Esophagus squamous epithelium (tissue), 5 donors: ENCODE data around the gene RGCC. TPM values are rescaled to one million over a fixed set of nuclear protein-coding genes. Genes with fewer than 3 reads are reported as not detected.

Experiments used
- DNase-seq: peaks from one replicate; lab custom pipeline; 2025; lab: John Stamatoyannopoulos, UW
- H3K27ac ChIP-seq, 4 donors: fragments of 200-600 bp; sonication (generic); one replicate each; pipeline ENCODE4 v1.5.1; 2016 to 2019; ENCODE audit warnings: mild to moderate bottlenecking in 1 of 4
- H3K27me3 ChIP-seq, 4 donors: fragments of 200-600 bp; sonication (generic); 1 replicate in 3 of 4; 2 replicates in 1 of 4; pipeline versions ENCODE4 v1.5.1 to v1.6.0; 2017 to 2021; ENCODE audit warnings: antibody characterized with exemption in 1 of 4
- H3K36me3 ChIP-seq, 3 donors: fragments of 200-600 bp; sonication (generic); one replicate each; pipeline ENCODE4 v1.5.1; 2016 to 2019
- H3K4me1 ChIP-seq, 3 donors: fragments of 200-600 bp; sonication (generic); one replicate each; pipeline ENCODE4 v1.5.1; 2017 to 2019
- H3K4me3 ChIP-seq, 4 donors: fragments of 200-600 bp; sonication (generic); 1 replicate in 3 of 4; 2 replicates in 1 of 4; pipeline ENCODE4 v1.5.1; 2016 to 2019; ENCODE audit warnings: mild to moderate bottlenecking in 2 of 4, moderate library complexity in 1 of 4
- H3K9me3 ChIP-seq, 3 donors: fragments of 200-600 bp; sonication (generic); one replicate each; pipeline ENCODE4 v1.5.1; 2016 to 2019
- POLR2A ChIP-seq, 4 donors: fragments of 450-650 bp; IDR thresholded peaks; one replicate each; pipeline ENCODE4 v1.6.1; 2017; ENCODE audit warnings: antibody characterized with exemption in 4 of 4, mild to moderate bottlenecking in 4 of 4, moderate library complexity in 3 of 4
- WGBS, 2 donors: methylation state at CpG; one replicate each; pipeline ENCODE4 v1.1.5; 2018; 5-methylcytosine and 5-hydroxymethylcytosine counted together
- intact Hi-C: fragments of 100-400 bp; cut with DNase I; formaldehyde crosslinking; loops from one replicate; pipeline ENCODE4 v1.15.0; 2022
- total RNA-seq, 4 donors: library from RNA; depleted of rRNA; stranded (reverse); fragments of >200 nt; gene quantifications; one replicate each; pipeline ENCODE4 v1.1.0, GENCODE V29; 2016
- TF ChIP-seq, protein P1 (sequence below), 6 experiments: fragments of 450-650 bp in 4 of 6; fragments of 200-600 bp in 2 of 6; sonication (generic) in 2 of 6; IDR thresholded peaks; one replicate each; pipeline ENCODE4 v1.5.1; 2016 to 2019; ENCODE audit warnings: antibody characterized with exemption in 6 of 6, mild to moderate bottlenecking in 4 of 6, moderate library complexity in 4 of 6
- donor health status: DM: yes; HTN: yes; CAD: no.

RGCC gene
- total RNA-seq, 4 donors from 2014 or later, result 8.5 to 39.7 (median 16.7) TPM

- WGBS, 2 donors, result 71 to 87% methylated on average over 3 of the region's 3 CpGs
- intact Hi-C loops, result loop anchor here (10.0 kb wide), 1 partner anchor 202 kb away; no protein-coding TSS in a partner anchor
- no peaks in the 10 kb centered on the region for H3K9me3 ChIP-seq
- H3K36me3 ChIP-seq, result no peaks in the 10 kb centered on the region
- DNase-seq, result no peak
- no peak overlapping the region for H3K4me3 ChIP-seq
- peaks cover 5 to 10% (median 8%) of the 10 kb centered on the region in 3 donors for H3K4me1 ChIP-seq
- TF ChIP-seq, protein P1, sequence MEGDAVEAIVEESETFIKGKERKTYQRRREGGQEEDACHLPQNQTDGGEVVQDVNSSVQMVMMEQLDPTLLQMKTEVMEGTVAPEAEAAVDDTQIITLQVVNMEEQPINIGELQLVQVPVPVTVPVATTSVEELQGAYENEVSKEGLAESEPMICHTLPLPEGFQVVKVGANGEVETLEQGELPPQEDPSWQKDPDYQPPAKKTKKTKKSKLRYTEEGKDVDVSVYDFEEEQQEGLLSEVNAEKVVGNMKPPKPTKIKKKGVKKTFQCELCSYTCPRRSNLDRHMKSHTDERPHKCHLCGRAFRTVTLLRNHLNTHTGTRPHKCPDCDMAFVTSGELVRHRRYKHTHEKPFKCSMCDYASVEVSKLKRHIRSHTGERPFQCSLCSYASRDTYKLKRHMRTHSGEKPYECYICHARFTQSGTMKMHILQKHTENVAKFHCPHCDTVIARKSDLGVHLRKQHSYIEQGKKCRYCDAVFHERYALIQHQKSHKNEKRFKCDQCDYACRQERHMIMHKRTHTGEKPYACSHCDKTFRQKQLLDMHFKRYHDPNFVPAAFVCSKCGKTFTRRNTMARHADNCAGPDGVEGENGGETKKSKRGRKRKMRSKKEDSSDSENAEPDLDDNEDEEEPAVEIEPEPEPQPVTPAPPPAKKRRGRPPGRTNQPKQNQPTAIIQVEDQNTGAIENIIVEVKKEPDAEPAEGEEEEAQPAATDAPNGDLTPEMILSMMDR (IDR thresholded peaks at IDR 0.05), result no peak
- no peak for TF ChIP-seq POLR2A (IDR thresholded peaks at IDR 0.05)
- no peak overlapping the region for H3K27ac ChIP-seq
- peaks cover 0 to 30% (median 0%) of the 10 kb centered on the region in 4 donors for H3K27me3 ChIP-seq
These were observed 4.9 kb upstream of the RGCC start for GRCh38 chr13:41452462-41452861.

GRCh38 chr13:41453620-41454019 is 3.7 kb upstream of the RGCC start:
- Histone ChIP-seq H3K9me3 (no peaks in the 10 kb centered on the region), H3K27me3 (peaks cover 0 to 41% (median 0%) of the 10 kb centered on the region in 4 donors), H3K36me3 (no peaks in the 10 kb centered on the region), H3K27ac (no peak overlapping the region), H3K4me3 (no peak overlapping the region), H3K4me1 (peaks cover 9 to 22% (median 15%) of the 10 kb centered on the region in 3 donors)
- intact Hi-C loops, result loop anchor here (10.0 kb wide), 1 partner anchor 201 kb away; no protein-coding TSS in a partner anchor
- 89 to 95% methylated on average over 7 of the region's 7 CpGs for WGBS, 2 donors
- DNase-seq, result no peak
- TF ChIP-seq POLR2A (IDR thresholded peaks at IDR 0.05), result no peak
- TF ChIP-seq, protein P1 (IDR thresholded peaks at IDR 0.05), result no peak

DNA sequence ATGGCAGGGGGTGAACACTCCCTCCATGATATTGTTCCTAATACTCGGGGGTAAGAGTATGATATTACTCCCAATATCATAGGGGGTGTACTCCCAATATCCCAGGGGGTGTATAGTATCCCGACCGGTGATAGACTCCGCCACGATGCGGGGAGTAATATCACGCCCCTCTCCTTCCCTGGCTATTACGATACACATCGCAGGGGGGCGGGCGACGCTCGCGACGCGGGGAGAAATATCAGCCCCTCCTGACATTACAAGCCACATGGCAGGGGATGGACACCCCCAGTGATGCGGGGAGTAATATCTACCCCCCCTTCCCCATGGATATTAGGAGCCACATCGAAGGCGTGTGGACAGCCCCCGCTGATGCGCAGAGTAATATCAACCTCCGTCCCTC is 3.2 kb upstream of the RGCC start:
- intact Hi-C loops, result loop anchor here (10.0 kb wide), 1 partner anchor 201 kb away; no protein-coding TSS in a partner anchor
- Histone ChIP-seq H3K36me3 (no peaks in the 10 kb centered on the region), H3K9me3 (no peaks in the 10 kb centered on the region), H3K4me3 (no peak overlapping the region), H3K4me1 (peaks cover 9 to 27% (median 15%) of the 10 kb centered on the region in 3 donors), H3K27ac (no peak overlapping the region), H3K27me3 (peaks cover 0 to 44% (median 0%) of the 10 kb centered on the region in 4 donors)
- 83 to 94% methylated on average over 14 to 18 of the region's 22 CpGs for WGBS, 2 donors
- TF ChIP-seq, protein P1 (IDR thresholded peaks at IDR 0.05), result no peak
- TF ChIP-seq POLR2A (IDR thresholded peaks at IDR 0.05), result no peak
- DNase-seq, result no peak

GRCh38 chr13:41455725-41456419 is 1.5 kb upstream of the RGCC start:
- Histone ChIP-seq H3K9me3 (no peaks in the 10 kb centered on the region), H3K27me3 (peaks cover 0 to 44% (median 0%) of the 10 kb centered on the region in 4 donors), H3K4me1 (peaks cover 9 to 38% (median 15%) of the 10 kb centered on the region in 3 donors), H3K36me3 (no peaks in the 10 kb centered on the region), H3K27ac (no peak overlapping the region), H3K4me3 (no peak overlapping the region)
- TF ChIP-seq, protein P1 (IDR thresholded peaks at IDR 0.05), result no peak
- no peak for TF ChIP-seq POLR2A (IDR thresholded peaks at IDR 0.05)
- 52 to 62% methylated on average over 15 to 19 of the region's 19 CpGs for WGBS, 2 donors
- DNase-seq, result no peak
- intact Hi-C loops, result loop anchor here (10.0 kb wide), 1 partner anchor 199 kb away; no protein-coding TSS in a partner anchor

DNA sequence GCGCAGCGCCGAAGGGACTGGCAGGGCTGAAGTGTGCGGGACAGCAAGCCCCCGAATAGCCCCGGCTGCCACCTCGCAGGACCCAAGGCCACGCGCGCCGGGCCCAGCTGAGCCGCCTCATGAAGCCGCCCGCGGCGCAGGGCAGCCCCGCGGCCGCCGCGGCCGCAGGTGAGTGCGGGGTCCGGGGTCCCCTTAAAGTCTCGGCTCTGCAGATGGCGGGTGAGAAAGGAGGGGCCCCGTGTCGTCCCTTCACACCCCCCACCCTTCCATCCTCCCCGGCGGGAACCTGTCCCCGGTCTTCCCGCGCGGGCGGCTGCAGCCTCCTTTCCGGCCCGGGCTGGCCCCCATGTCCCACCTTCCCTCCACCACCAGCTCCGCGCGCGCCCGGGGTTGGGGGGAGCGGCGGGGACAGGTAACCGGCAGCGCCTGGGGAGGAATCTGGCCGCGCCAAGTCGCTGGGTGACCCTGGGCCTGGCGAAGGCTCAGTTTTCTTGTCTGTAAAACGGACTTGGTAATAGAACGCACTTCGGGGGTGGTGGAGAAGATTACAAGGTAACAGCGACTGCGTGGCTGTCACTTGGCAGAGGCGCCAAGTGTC is 338 bp downstream of the RGCC start:
- H3K27me3 ChIP-seq, result peaks cover 0 to 56% (median 0%) of the 10 kb centered on the region in 4 donors
- peak in 1 of 4 donors; percentile 56 for TF ChIP-seq POLR2A (IDR thresholded peaks at IDR 0.05)
- TF ChIP-seq, protein P1 (IDR thresholded peaks at IDR 0.05), result no peak
- H3K27ac ChIP-seq, result peak overlapping the region; percentile 70 to 77 (median 71)
- peaks cover 9 to 38% (median 15%) of the 10 kb centered on the region in 3 donors for H3K4me1 ChIP-seq
- no peak for DNase-seq
- 0 to 1% methylated on average over 6 to 8 of the region's 56 CpGs for WGBS, 2 donors
- H3K36me3 ChIP-seq, result peaks cover 0 to 11% (median 0%) of the 10 kb centered on the region in 3 donors
- H3K9me3 ChIP-seq, result no peaks in the 10 kb centered on the region
- intact Hi-C loops, result loop anchor here (10.0 kb wide), 1 partner anchor 197 kb away; no protein-coding TSS in a partner anchor
- peak overlapping the region; percentile 57 to 83 (median 66) for H3K4me3 ChIP-seq
